HG02642 (cell line): ENCODE results near the gene CCL22.
"Not testable (repeated sequence)": the region's sequence is repeated elsewhere in the genome, so short reads cannot be mapped to it uniquely, and the experiment has no call there.

Experiments used
- ATAC-seq: cut with Tn5 transposase; IDR thresholded peaks from one replicate; pipeline ENCODE4 v1.9.1; 2021; ENCODE audit warnings: mild to moderate bottlenecking; ENCODE audit not compliant: unreplicated experiment, poor library complexity

Gene CCL22

GRCh38 chr16:57358527-57359095 is at the start of gene CCL22:
Gene CCL22, plus strand, starts transcription at chr16:57358783. Its CDS starts 34 bp downstream, at chr16:57358817.
- peak; percentile 53 for ATAC-seq

- ATAC-seq: no peak
Measured at GRCh38 chr16:57310801-57311200, 47.8 kb upstream of the CCL22 start.

DNA sequence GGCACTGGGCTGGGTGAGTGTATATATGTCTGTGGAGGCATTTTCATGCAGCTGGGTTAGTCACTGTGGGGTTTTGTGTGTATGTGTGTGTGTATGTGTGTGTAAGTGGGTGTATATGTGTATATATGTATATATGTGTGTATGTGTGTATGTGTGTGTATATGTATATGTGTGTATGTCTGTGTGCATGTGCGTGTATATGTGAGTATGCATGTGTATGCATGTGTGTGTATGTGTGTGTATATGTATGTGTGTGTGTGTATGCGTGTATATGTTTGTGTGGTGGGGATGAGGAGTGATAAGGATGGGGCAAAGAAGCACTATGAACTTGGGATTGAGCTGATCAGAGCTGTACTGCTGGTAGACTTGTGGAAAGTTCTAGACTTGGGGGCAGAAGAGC is 45.1 kb upstream of the CCL22 start:
- ATAC-seq: no peak

DNA sequence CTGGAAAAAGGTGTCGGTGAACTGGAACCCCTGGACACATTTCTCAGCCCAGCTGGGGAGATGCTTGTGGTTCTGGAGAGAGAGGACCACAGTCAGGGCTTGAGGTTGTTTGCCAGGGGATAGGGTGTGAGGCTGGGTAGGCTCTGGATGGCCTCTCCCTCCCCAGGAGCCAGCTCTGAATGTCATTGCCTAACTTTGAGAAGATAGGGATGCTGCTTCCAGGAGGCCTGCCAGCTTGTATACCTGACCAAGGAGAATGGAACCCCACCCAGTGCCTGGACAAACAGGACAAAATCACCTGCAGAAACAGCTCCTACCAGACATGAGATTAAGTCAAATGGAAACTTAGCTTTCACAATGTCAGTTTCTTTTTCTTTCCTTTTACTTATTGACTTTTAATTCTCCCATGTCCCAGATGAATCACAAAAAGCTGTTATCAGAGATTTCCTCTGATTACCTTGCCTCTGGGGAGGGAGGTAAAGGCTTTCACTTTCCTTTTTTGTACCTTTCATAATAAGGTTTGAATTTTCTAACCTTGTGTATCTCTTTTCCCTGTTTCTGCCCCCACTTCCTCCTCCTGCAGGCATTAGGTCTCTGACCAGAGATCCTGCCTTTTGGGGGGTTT is 44.3 kb upstream of the CCL22 start:
- no peak for ATAC-seq

GRCh38 chr16:57315416-57315815 is 43.2 kb upstream of the CCL22 start:
- ATAC-seq: no peak

- no peak for ATAC-seq
Measured at GRCh38 chr16:57316390-57317017, 42.1 kb upstream of the CCL22 start.

- no peak for ATAC-seq
Measured at GRCh38 chr16:57318240-57318970, 40.2 kb upstream of the CCL22 start.

GRCh38 chr16:57319646-57320045 is 38.9 kb upstream of the CCL22 start:
- ATAC-seq: no peak

DNA sequence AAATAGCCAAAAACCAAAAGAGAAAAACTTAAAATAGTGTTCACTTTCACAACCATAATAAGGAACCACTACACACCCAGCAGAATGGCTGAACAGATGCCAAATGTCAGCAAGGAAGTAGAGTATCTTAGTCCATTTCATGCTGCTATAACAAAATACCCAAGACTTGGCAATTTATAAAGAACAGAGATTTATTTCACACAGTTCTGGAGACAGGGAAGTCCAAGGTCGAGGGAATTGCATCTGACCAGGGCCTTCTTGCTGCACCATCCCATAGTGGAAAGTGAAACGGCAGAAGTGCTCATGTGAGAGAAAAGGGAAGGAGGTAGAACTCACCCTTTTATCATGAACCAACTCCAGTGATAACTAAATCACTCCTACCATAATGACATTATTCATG is 33.8 kb upstream of the CCL22 start:
- no peak for ATAC-seq

GRCh38 chr16:57325458-57325857 is 33.1 kb upstream of the CCL22 start:
- no peak for ATAC-seq

DNA sequence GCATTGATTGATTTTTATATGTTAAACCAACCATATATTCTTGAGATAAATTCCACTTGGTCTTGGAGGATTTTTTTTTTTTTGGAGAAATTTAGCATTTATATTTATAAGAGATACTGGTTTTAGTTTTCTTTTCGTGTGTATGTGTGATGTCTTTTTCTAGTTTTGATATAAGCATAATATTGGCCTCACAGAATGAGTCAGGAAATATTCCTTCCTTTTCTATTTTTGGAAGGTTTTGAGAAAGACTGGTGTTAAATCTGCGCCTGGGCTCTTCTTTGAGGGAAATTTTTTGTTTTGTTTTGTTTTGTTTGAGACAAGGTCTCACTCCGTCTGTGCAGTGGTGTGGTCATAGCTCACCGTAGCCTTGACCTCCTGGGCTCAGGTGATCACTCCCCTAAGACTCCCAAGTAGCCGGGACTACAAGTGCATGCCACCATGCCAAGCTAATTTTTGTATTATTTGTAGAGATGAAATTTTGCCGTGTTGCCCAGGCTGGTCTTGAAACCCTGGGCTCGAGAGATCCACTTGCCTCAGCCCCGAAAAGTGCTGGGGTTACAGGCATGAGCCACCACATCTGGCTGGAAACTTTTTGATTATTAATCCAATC is 28.8 kb upstream of the CCL22 start:
- ATAC-seq: no peak

DNA sequence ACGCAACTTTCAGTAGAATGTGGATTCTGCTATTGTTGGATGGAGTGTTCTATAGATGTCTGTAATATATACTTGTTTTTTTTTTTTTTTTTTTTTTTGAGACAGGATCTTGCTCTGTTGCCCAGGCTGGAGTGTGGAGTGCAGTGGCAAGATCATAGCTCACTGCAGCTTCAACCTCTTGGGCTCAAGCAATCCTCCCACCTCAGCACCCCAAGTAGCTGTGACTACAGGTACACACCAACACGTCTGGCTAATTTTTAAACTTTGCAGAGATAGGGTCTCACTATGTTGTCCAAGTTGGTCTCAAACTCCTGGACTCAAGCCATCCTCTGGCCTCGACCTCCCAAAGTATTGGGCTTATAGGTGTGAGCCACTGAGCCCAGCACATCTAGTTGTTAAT is 27.2 kb upstream of the CCL22 start:
- ATAC-seq: no peak

DNA sequence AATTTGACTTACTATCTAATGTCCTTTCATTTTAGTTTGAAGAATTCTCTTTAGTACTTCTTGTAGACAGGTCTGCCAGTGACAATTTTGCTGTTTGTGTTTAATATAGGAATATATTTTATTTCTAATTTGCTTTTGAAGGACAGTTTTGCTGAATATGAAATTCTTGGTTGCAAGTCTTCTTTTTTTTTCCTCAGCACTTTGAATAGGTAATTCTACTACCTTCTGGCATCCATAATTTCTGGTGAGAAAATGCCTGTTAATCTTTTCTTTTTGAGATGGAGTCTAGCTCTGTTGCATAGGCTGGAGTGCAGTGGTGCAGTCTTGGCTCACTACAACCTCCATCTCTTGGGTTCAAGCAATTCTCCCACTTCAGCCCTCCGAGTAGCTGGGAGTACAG is 25.2 kb upstream of the CCL22 start:
- no peak for ATAC-seq

- no peak for ATAC-seq
Measured at GRCh38 chr16:57335366-57335765, 23.2 kb upstream of the CCL22 start.

- no peak for ATAC-seq
Measured at GRCh38 chr16:57341062-57341440, 17.5 kb upstream of the CCL22 start.

- ATAC-seq: no peak
Measured at GRCh38 chr16:57341441-57342303, 16.9 kb upstream of the CCL22 start.

GRCh38 chr16:57342606-57343005 is 16.0 kb upstream of the CCL22 start:
- not testable (repeated sequence) for ATAC-seq

DNA sequence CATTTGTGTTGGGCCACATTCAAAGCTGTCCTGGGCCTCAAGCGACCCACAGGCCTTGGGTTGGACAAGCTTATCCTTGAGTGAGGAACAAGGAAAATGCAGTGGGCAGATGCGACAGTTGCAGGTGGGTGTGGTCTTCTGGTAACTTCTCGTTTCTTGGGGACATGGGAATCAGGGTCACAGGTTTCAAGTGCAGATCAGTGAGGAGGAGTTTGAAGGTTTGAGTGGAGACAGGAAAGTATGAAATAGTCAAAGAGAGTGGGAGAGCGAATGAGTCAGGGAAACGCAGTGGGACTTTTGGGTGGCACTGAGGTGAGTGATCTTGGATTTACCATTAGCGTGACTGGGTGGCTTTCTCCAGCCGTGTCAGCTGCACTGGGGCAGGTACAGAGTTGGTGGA is 15.4 kb upstream of the CCL22 start:
- no peak for ATAC-seq

GRCh38 chr16:57344094-57344493 is 14.5 kb upstream of the CCL22 start:
- not testable (repeated sequence) for ATAC-seq

GRCh38 chr16:57345021-57345420 is 13.6 kb upstream of the CCL22 start:
- no peak for ATAC-seq
